Endothelial cell of umbilical vein (primary cell): ENCODE measurements around the gene KLC4. TPM values are rescaled to one million over a fixed set of nuclear protein-coding genes. Genes with fewer than 3 reads are reported as not detected.

Source experiments
- BruUV-seq: library from RNA; stranded (reverse); fragments of 400-500 nt; replicated peaks from 2 replicates; lab custom pipeline; 2021; lab: Mats Ljungman, UMichigan
- CTCF ChIA-PET: fragments of 300-600, 350-600 bp; sonication (Branson Sonifier 250); formaldehyde crosslinking; loops from one replicate; lab custom pipeline; 2021; ENCODE audit warnings: antibody characterized with exemption, inconsistent platforms; lab: Charles Lee
- POLR2A ChIA-PET: fragments of 300-600, 350-600 bp; sonication (Branson Sonifier 250); formaldehyde crosslinking; loops from one replicate; lab custom pipeline; 2021; ENCODE audit warnings: antibody characterized with exemption, inconsistent platforms; lab: Charles Lee
- DNase-seq: peaks from one replicate; pipeline ENCODE4 v3.0.0-alpha.2; 2011; ENCODE audit warnings: low read depth, low spot score
- FAIRE-seq: peaks from 2 replicates; lab custom pipeline; 2011; peaks lifted over from hg19 to GRCh38; lab: Jason Lieb, UNC
- H2AFZ ChIP-seq: 2 replicates; pipeline ENCODE4 v1.6.0; 2012; ENCODE audit warnings: low read depth, low read length, control low read depth, inconsistent platforms
- H3K27ac ChIP-seq: 2 replicates; pipeline ENCODE4 v1.5.1; 2011; ENCODE audit warnings: low read depth, mild to moderate bottlenecking, control low read depth, low read length, moderate library complexity; ENCODE audit not compliant: insufficient read depth
- H3K27me3 ChIP-seq, 2 experiments: 2 replicates each; pipeline versions ENCODE4 v1.6.0 to v1.6.1; 2011; ENCODE audit warnings: low read length in 2 of 2, mixed read lengths in 1 of 2; ENCODE audit not compliant: control insufficient read depth in 2 of 2, insufficient read depth in 2 of 2
- H3K36me3 ChIP-seq, 2 experiments: 2 replicates in 1 of 2; 3 replicates in 1 of 2; pipeline ENCODE4 v1.5.1; 2011; ENCODE audit warnings: low read length in 2 of 2, mild to moderate bottlenecking in 1 of 2, moderate library complexity in 1 of 2; ENCODE audit not compliant: control insufficient read depth in 2 of 2, insufficient read depth in 2 of 2; ENCODE audit errors: extremely low read depth in 1 of 2
- H3K4me1 ChIP-seq: 3 replicates; pipeline ENCODE4 v1.5.1; 2011; ENCODE audit warnings: mild to moderate bottlenecking, low read length; ENCODE audit not compliant: control insufficient read depth, insufficient read depth; ENCODE audit errors: extremely low read depth
- H3K4me2 ChIP-seq: 2 replicates; pipeline ENCODE4 v1.6.1; 2011; ENCODE audit warnings: low read length, control low read depth, mixed read lengths; ENCODE audit not compliant: insufficient read depth
- H3K4me3 ChIP-seq, 3 experiments: fragments of 200-600 bp in 1 of 3; sonication (generic), shearing (Covaris generic) in 1 of 3; replicated peaks in 1 of 3; 2 replicates each; pipeline ENCODE4 v1.5.1; 2011 to 2016; ENCODE audit warnings: control low read depth in 3 of 3, low read length in 3 of 3, mild to moderate bottlenecking in 2 of 3, inconsistent platforms in 1 of 3, low read depth in 1 of 3, moderate library complexity in 1 of 3; ENCODE audit not compliant: insufficient read depth in 1 of 3
- H3K79me2 ChIP-seq: 2 replicates; pipeline ENCODE4 v1.6.0; 2012; ENCODE audit warnings: low read length, inconsistent platforms; ENCODE audit not compliant: control insufficient read depth, insufficient read depth
- H3K9ac ChIP-seq: replicated peaks from 2 replicates; pipeline ENCODE3; 2011; ENCODE audit warnings: low read length, control low read depth; ENCODE audit not compliant: insufficient read depth; ENCODE audit errors: extremely low read depth
- H3K9me1 ChIP-seq: replicated peaks from 3 replicates; pipeline ENCODE4 v1.6.0; 2011; ENCODE audit warnings: mild to moderate bottlenecking, low read length; ENCODE audit not compliant: control insufficient read depth, insufficient read depth; ENCODE audit errors: extremely low read depth
- H3K9me3 ChIP-seq: replicated peaks from 2 replicates; pipeline ENCODE4 v1.5.1; 2012; ENCODE audit warnings: low read length, inconsistent platforms; ENCODE audit not compliant: control insufficient read depth, insufficient read depth
- H4K20me1 ChIP-seq: replicated peaks from 2 replicates; pipeline ENCODE3; 2011; ENCODE audit warnings: mild to moderate bottlenecking, low read length; ENCODE audit not compliant: control insufficient read depth, insufficient read depth; ENCODE audit errors: extremely low read depth
- CTCF ChIP-seq, 2 donors: IDR thresholded peaks; 1 replicate in 1 of 2; 2 replicates in 1 of 2; pipeline ENCODE4 v1.5.1; 2011; ENCODE audit warnings: low read length in 2 of 2, mild to moderate bottlenecking in 2 of 2, moderate library complexity in 2 of 2, control low read depth in 1 of 2, inconsistent platforms in 1 of 2, low read depth in 1 of 2; ENCODE audit not compliant: insufficient read depth in 1 of 2; ENCODE audit errors: extremely low read depth in 1 of 2
- EZH2 ChIP-seq: IDR thresholded peaks from 2 replicates; pipeline ENCODE4 v1.6.1; 2012; ENCODE audit warnings: borderline replicate concordance, low read depth, mild to moderate bottlenecking, moderate library complexity, low read length, inconsistent platforms; ENCODE audit not compliant: severe bottlenecking
- FOS ChIP-seq: IDR thresholded peaks from 2 replicates; pipeline ENCODE4 v1.6.1; 2011; ENCODE audit warnings: mild to moderate bottlenecking, low read length, moderate library complexity, borderline replicate concordance; ENCODE audit not compliant: insufficient read depth
- GATA2 ChIP-seq: IDR thresholded peaks from 2 replicates; pipeline ENCODE4 v1.7.0; 2011; ENCODE audit warnings: low read depth, mild to moderate bottlenecking, moderate library complexity, mixed read lengths, low read length; ENCODE audit not compliant: insufficient read length, insufficient read depth
- JUN ChIP-seq: IDR thresholded peaks from 2 replicates; pipeline ENCODE4 v1.6.1; 2011; ENCODE audit warnings: borderline replicate concordance, low read depth; ENCODE audit not compliant: insufficient read length, insufficient read depth
- MAX ChIP-seq: IDR thresholded peaks from 2 replicates; pipeline ENCODE4 v1.6.1; 2011; ENCODE audit not compliant: insufficient read depth, insufficient read length
- MYC ChIP-seq: IDR thresholded peaks from one replicate; pipeline ENCODE4 v1.6.1; 2011; ENCODE audit warnings: mild to moderate bottlenecking, low read depth, low read length
- POLR2A ChIP-seq: IDR thresholded peaks from 2 replicates; pipeline ENCODE4 v1.6.1; 2012; ENCODE audit warnings: low read depth, mild to moderate bottlenecking, control low read depth, low read length
- POLR2AphosphoS5 ChIP-seq: IDR thresholded peaks from 2 replicates; pipeline ENCODE4 v1.6.1; 2012; ENCODE audit warnings: low read depth, mild to moderate bottlenecking, control low read depth, low read length, moderate library complexity; ENCODE audit not compliant: insufficient read depth
- dilution Hi-C: fragments of 300-500 bp; cut with MboI; formaldehyde crosslinking; loops from one replicate; pipeline ENCODE4 v1.15.0; 2019; ENCODE audit warnings: low sequenced_read_pairs; ENCODE audit not compliant: extremely low pct_ligation_motif_present
- intact Hi-C: fragments of 100-400 bp; cut with micrococcal nuclease; formaldehyde crosslinking; loops from one replicate; pipeline ENCODE4 v1.10.0; 2022
- polyA plus RNA-seq, 4 experiments: library from polyadenylated mRNA; depleted of rRNA in 3 of 4; stranded (reverse) in 3 of 4; unstranded in 1 of 4; fragments of >200 nt; gene quantifications; 2 replicates each; pipeline versions ENCODE4 v1.2.1 to v1.2.3, GENCODE V29; 2011 to 2012; ENCODE audit warnings: missing spikeins in 1 of 4
- total RNA-seq: library from RNA; stranded (reverse); gene quantifications from 2 replicates; pipeline ENCODE4 v1.2.3, GENCODE V29; 2021

Gene KLC4
- total and polyA plus RNA-seq, 2 donors (not counting 3 experiments of a cell fraction or from before 2014, with no cell fraction given), result 17.7 to 26.8 TPM

- ChIA-PET CTCF (no interaction called here), POLR2A (no interaction called here)
- no peaks in the 10 kb centered on the region for H3K27me3 ChIP-seq
- no peak overlapping the region for H3K27ac ChIP-seq
- FAIRE-seq (no peak), DNase-seq (no peak)
- no peaks in the 10 kb centered on the region for H4K20me1 ChIP-seq
- H3K36me3 ChIP-seq, result peaks cover 5 to 50% of the 10 kb centered on the region in 2 experiments
- dilution Hi-C loops (no loop called here), intact Hi-C loops (no loop called here)
- no peak overlapping the region for H3K9ac ChIP-seq
- no peak overlapping the region for H2AFZ ChIP-seq
- no peaks in the 10 kb centered on the region for H3K4me1 ChIP-seq
- H3K79me2 ChIP-seq, result no peaks in the 10 kb centered on the region
- no peak overlapping the region for H3K4me3 ChIP-seq
- no peaks in the 10 kb centered on the region for H3K9me3 ChIP-seq
- no peak overlapping the region for H3K4me2 ChIP-seq
- BruUV-seq, result no TSS peak
- TF ChIP-seq JUN (no peak), POLR2AphosphoS5 (no peak), FOS (no peak), CTCF (IDR thresholded peaks at IDR 0.05; ENCODE audit: extremely low read depth in 1 of 2, insufficient read depth in 1 of 2, low read depth in 1 of 2, low read length in 2 of 2) (no peak), POLR2A (no peak), MYC (no peak), MAX (no peak), GATA2 (no peak), EZH2 (no peak)
- no peaks in the 10 kb centered on the region for H3K9me1 ChIP-seq
Observed at GRCh38 chr6:43038727-43039126, 20.7 kb upstream of the KLC4 start.
